ENCODE data around the gene PLCH1.

The PLCH1 gene

GRCh38 chr3:155737844-155738460, 6.9 kb downstream of the PLCH1 start:
- H3K27ac ChIP-seq (ENCODE audit: low read length) = no peak overlapping the region
- TF ChIP-seq EZH2phosphoT487 (IDR thresholded peaks at IDR 0.05; ENCODE audit: low read depth) = no peak
- TF ChIP-seq, protein P1, sequence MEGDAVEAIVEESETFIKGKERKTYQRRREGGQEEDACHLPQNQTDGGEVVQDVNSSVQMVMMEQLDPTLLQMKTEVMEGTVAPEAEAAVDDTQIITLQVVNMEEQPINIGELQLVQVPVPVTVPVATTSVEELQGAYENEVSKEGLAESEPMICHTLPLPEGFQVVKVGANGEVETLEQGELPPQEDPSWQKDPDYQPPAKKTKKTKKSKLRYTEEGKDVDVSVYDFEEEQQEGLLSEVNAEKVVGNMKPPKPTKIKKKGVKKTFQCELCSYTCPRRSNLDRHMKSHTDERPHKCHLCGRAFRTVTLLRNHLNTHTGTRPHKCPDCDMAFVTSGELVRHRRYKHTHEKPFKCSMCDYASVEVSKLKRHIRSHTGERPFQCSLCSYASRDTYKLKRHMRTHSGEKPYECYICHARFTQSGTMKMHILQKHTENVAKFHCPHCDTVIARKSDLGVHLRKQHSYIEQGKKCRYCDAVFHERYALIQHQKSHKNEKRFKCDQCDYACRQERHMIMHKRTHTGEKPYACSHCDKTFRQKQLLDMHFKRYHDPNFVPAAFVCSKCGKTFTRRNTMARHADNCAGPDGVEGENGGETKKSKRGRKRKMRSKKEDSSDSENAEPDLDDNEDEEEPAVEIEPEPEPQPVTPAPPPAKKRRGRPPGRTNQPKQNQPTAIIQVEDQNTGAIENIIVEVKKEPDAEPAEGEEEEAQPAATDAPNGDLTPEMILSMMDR (IDR thresholded peaks at IDR 0.05; ENCODE audit: low read depth, low read length) = no peak
- peak overlapping the region; percentile 82 for H3K4me2 ChIP-seq (ENCODE audit: low read length)
- H3K36me3 ChIP-seq (replicated peaks; ENCODE audit: low read depth, low read length) = no peaks in the 10 kb centered on the region
- H2AFZ ChIP-seq (ENCODE audit: low read depth, low read length) = no peak overlapping the region
- peaks cover 64% of the 10 kb centered on the region for H3K27me3 ChIP-seq (ENCODE audit: low read depth, low read length)
- no peaks in the 10 kb centered on the region for H4K20me1 ChIP-seq (ENCODE audit: insufficient read depth, low read length)
- no peaks in the 10 kb centered on the region for H3K9me3 ChIP-seq (ENCODE audit: insufficient read depth, low read length)
- peaks cover 23% of the 10 kb centered on the region for H3K4me1 ChIP-seq (ENCODE audit: low read length)
- peak overlapping the region; percentile 69 for H3K4me3 ChIP-seq (ENCODE audit: low read length)
- H3K79me2 ChIP-seq (ENCODE audit: low read length) = no peaks in the 10 kb centered on the region
- peak overlapping the region; percentile 19; the same call in 1 of the 2 replicates for H3K9ac ChIP-seq (ENCODE audit: low read length)

GRCh38 chr3:155736381-155736780, 8.5 kb downstream of the PLCH1 start:
- Histone ChIP-seq H3K4me1 (ENCODE audit: low read length) (peaks cover 23% of the 10 kb centered on the region), H3K9me3 (ENCODE audit: insufficient read depth, low read length) (no peaks in the 10 kb centered on the region), H3K4me3 (ENCODE audit: low read length) (no peak overlapping the region), H4K20me1 (ENCODE audit: insufficient read depth, low read length) (no peaks in the 10 kb centered on the region), H3K79me2 (ENCODE audit: low read length) (no peaks in the 10 kb centered on the region), H3K27ac (ENCODE audit: low read length) (no peak overlapping the region), H3K4me2 (ENCODE audit: low read length) (no peak overlapping the region), H3K36me3 (replicated peaks; ENCODE audit: low read depth, low read length) (no peaks in the 10 kb centered on the region), H3K27me3 (ENCODE audit: low read depth, low read length) (peaks cover 53% of the 10 kb centered on the region), H3K9ac (ENCODE audit: low read length) (no peak overlapping the region), H2AFZ (ENCODE audit: low read depth, low read length) (no peak overlapping the region)
- no peak for TF ChIP-seq EZH2phosphoT487 (IDR thresholded peaks at IDR 0.05; ENCODE audit: low read depth)
- TF ChIP-seq, protein P1 (IDR thresholded peaks at IDR 0.05; ENCODE audit: low read depth, low read length) = no peak

- no peak overlapping the region for H3K27ac ChIP-seq (ENCODE audit: low read length)
- no peak overlapping the region for H3K9ac ChIP-seq (ENCODE audit: low read length)
- TF ChIP-seq, protein P1 (IDR thresholded peaks at IDR 0.05; ENCODE audit: low read depth, low read length) = no peak
- no peak for TF ChIP-seq EZH2phosphoT487 (IDR thresholded peaks at IDR 0.05; ENCODE audit: low read depth)
Measured at GRCh38 chr3:155730843-155731242, 14.0 kb downstream of the PLCH1 start.

GRCh38 chr3:155727836-155728235, 17.0 kb downstream of the PLCH1 start:
- Histone ChIP-seq H4K20me1 (ENCODE audit: insufficient read depth, low read length) (no peaks in the 10 kb centered on the region), H3K27me3 (ENCODE audit: low read depth, low read length) (peaks cover 10% of the 10 kb centered on the region), H2AFZ (ENCODE audit: low read depth, low read length) (no peak overlapping the region), H3K4me2 (ENCODE audit: low read length) (no peak overlapping the region), H3K79me2 (ENCODE audit: low read length) (no peaks in the 10 kb centered on the region), H3K36me3 (replicated peaks; ENCODE audit: low read depth, low read length) (no peaks in the 10 kb centered on the region), H3K4me1 (ENCODE audit: low read length) (no peaks in the 10 kb centered on the region), H3K9me3 (ENCODE audit: insufficient read depth, low read length) (no peaks in the 10 kb centered on the region), H3K4me3 (ENCODE audit: low read length) (no peak overlapping the region), H3K9ac (ENCODE audit: low read length) (no peak overlapping the region), H3K27ac (ENCODE audit: low read length) (no peak overlapping the region)
- TF ChIP-seq, protein P1 (IDR thresholded peaks at IDR 0.05; ENCODE audit: low read depth, low read length) = no peak
- TF ChIP-seq EZH2phosphoT487 (IDR thresholded peaks at IDR 0.05; ENCODE audit: low read depth) = no peak

More at GRCh38 chr3:155730843-155731242, 14.0 kb downstream of the PLCH1 start:
- Histone ChIP-seq H2AFZ (ENCODE audit: low read depth, low read length) (no peak overlapping the region), H3K79me2 (ENCODE audit: low read length) (no peaks in the 10 kb centered on the region), H3K4me1 (ENCODE audit: low read length) (no peaks in the 10 kb centered on the region), H3K27me3 (ENCODE audit: low read depth, low read length) (peaks cover 28% of the 10 kb centered on the region), H3K4me2 (ENCODE audit: low read length) (no peak overlapping the region), H3K4me3 (ENCODE audit: low read length) (no peak overlapping the region), H3K9me3 (ENCODE audit: insufficient read depth, low read length) (no peaks in the 10 kb centered on the region), H4K20me1 (ENCODE audit: insufficient read depth, low read length) (no peaks in the 10 kb centered on the region), H3K36me3 (replicated peaks; ENCODE audit: low read depth, low read length) (no peaks in the 10 kb centered on the region)
